HCEC 1CT (cell line): ENCODE results near the gene CDH12.
"Not testable (repeated sequence)": the region's sequence is repeated elsewhere in the genome, so short reads cannot be mapped to it uniquely, and the experiment has no call there.

ENCODE experiments used
- DNase-seq: peaks from one replicate; pipeline ENCODE4 v3.0.0-alpha.2; 2017

CDH12 gene

GRCh38 chr5:22250528-22250927 is 602.6 kb downstream of the CDH12 start:
- DNase-seq = no peak

- DNase-seq = no peak
Observed at GRCh38 chr5:22249209-22249729, 603.9 kb downstream of the CDH12 start.

- no peak for DNase-seq
Observed at GRCh38 chr5:22245770-22246169, 607.4 kb downstream of the CDH12 start.

- DNase-seq = no peak
Observed at GRCh38 chr5:22242532-22242931, 610.6 kb downstream of the CDH12 start.

GRCh38 chr5:22238047-22238446 is 615.1 kb downstream of the CDH12 start:
- no peak for DNase-seq

GRCh38 chr5:22226423-22226822 is 626.7 kb downstream of the CDH12 start:
- DNase-seq = no peak

GRCh38 chr5:22223079-22223478 is 630.1 kb downstream of the CDH12 start:
- no peak for DNase-seq

- DNase-seq = not testable (repeated sequence)
Observed at GRCh38 chr5:22213703-22214495, 639.2 kb downstream of the CDH12 start.

GRCh38 chr5:22212254-22212991 is 640.7 kb downstream of the CDH12 start:
- not testable (repeated sequence) for DNase-seq

GRCh38 chr5:22208463-22208862 is 644.7 kb downstream of the CDH12 start:
- DNase-seq = not testable (repeated sequence)

- not testable (repeated sequence) for DNase-seq
Observed at GRCh38 chr5:22188651-22189050, 664.5 kb downstream of the CDH12 start.

- DNase-seq = not testable (repeated sequence)
Observed at GRCh38 chr5:22187632-22188228, 665.4 kb downstream of the CDH12 start.

GRCh38 chr5:22169226-22169625 is 683.9 kb downstream of the CDH12 start:
- not testable (repeated sequence) for DNase-seq

GRCh38 chr5:22168704-22169103 is 684.4 kb downstream of the CDH12 start:
- DNase-seq = not testable (repeated sequence)

- not testable (repeated sequence) for DNase-seq
Observed at GRCh38 chr5:22165931-22166330, 687.2 kb downstream of the CDH12 start.

- not testable (repeated sequence) for DNase-seq
Observed at GRCh38 chr5:22164910-22165748, 688.0 kb downstream of the CDH12 start.

- DNase-seq = not testable (repeated sequence)
Observed at GRCh38 chr5:22156953-22157352, 696.2 kb downstream of the CDH12 start.

- DNase-seq = not testable (repeated sequence)
Observed at GRCh38 chr5:22154779-22155178, 698.4 kb downstream of the CDH12 start.

GRCh38 chr5:22151801-22152200 is 701.3 kb downstream of the CDH12 start:
- not testable (repeated sequence) for DNase-seq

- DNase-seq = not testable (repeated sequence)
Observed at GRCh38 chr5:22140418-22140817, 712.7 kb downstream of the CDH12 start.

GRCh38 chr5:22139662-22140300 is 713.4 kb downstream of the CDH12 start:
- not testable (repeated sequence) for DNase-seq

- no peak for DNase-seq
Observed at GRCh38 chr5:22111320-22111719, 741.8 kb downstream of the CDH12 start.
